Lung (tissue), 13 donors: ENCODE results near the gene FAM124A. TPM values are rescaled to one million over a fixed set of nuclear protein-coding genes. Genes with fewer than 3 reads are reported as not detected.

ENCODE experiments used
- ATAC-seq: fragments of 200-7000 bp; cut with Tn5 transposase; one replicate; pipeline ENCODE4 v1.9.1; 2020; ENCODE audit warnings: moderate number of reproducible peaks; ENCODE audit not compliant: insufficient read depth, low FRiP score
- DNase-seq, 3 donors: peaks; one replicate each; pipeline ENCODE4 v3.0.0-alpha.2; 2013 to 2017
- H3K27ac ChIP-seq, 2 donors: one replicate each; pipeline ENCODE4 v1.5.1; 2013; ENCODE audit warnings: mild to moderate bottlenecking in 2 of 2, moderate library complexity in 2 of 2, control low read depth in 1 of 2, inconsistent platforms in 1 of 2, low read depth in 1 of 2, low read length in 1 of 2
- H3K27me3 ChIP-seq, 3 donors: one replicate each; pipeline ENCODE4 v1.5.1; 2013; ENCODE audit warnings: low read length in 2 of 3; ENCODE audit not compliant: control insufficient read depth in 3 of 3, insufficient read depth in 3 of 3
- H3K36me3 ChIP-seq, 4 donors: one replicate each; pipeline ENCODE4 v1.5.1; 2013; ENCODE audit warnings: low read length in 4 of 4, mild to moderate bottlenecking in 1 of 4, moderate library complexity in 1 of 4; ENCODE audit not compliant: control insufficient read depth in 4 of 4, insufficient read depth in 4 of 4
- H3K4me1 ChIP-seq, 5 donors: one replicate each; pipeline ENCODE4 v1.5.1; 2013; ENCODE audit warnings: low read length in 5 of 5, mild to moderate bottlenecking in 2 of 5, moderate library complexity in 1 of 5; ENCODE audit not compliant: control insufficient read depth in 5 of 5, insufficient read depth in 5 of 5
- H3K4me3 ChIP-seq: one replicate; pipeline ENCODE4 v1.5.1; 2013; ENCODE audit warnings: mild to moderate bottlenecking, control low read depth, moderate library complexity
- H3K9ac ChIP-seq, 2 donors: one replicate each; pipeline ENCODE4 v1.5.1; 2013; ENCODE audit warnings: low read length in 2 of 2, control low read depth in 1 of 2; ENCODE audit not compliant: insufficient read depth in 1 of 2
- H3K9me3 ChIP-seq, 4 donors: one replicate each; pipeline ENCODE4 v1.5.1; 2013; ENCODE audit warnings: low read length in 3 of 4, mild to moderate bottlenecking in 1 of 4, moderate library complexity in 1 of 4; ENCODE audit not compliant: control insufficient read depth in 4 of 4, insufficient read depth in 3 of 4
- WGBS, 2 donors: extraction: QIAGEN DNeasy Blood & Tissue Kit; methylation state at CpG; one replicate each; pipeline ENCODE4 v1.1.7; 2013; 5-methylcytosine and 5-hydroxymethylcytosine counted together
- polyA plus RNA-seq, 2 donors: library from polyadenylated mRNA; stranded (reverse); fragments of 200-250 nt; gene quantifications; one replicate each; pipeline ENCODE4 v1.2.1, GENCODE V29; 2013
- small RNA-seq: library from RNA; depleted of rRNA; stranded (forward); fragments of <200 nt; gene quantifications from one replicate; pipeline ENCODE3, GENCODE V24; 2014; ENCODE audit warnings: low replicate concordance
- total RNA-seq, 2 donors: library from RNA; depleted of rRNA in 1 of 2; stranded (reverse); fragments of >200 nt in 1 of 2; gene quantifications; one replicate each; pipeline ENCODE4 v1.2.1, GENCODE V29; 2014 to 2021
- TF ChIP-seq, protein P1 (sequence below): IDR thresholded peaks from 2 replicates; pipeline ENCODE4 v1.5.1; 2012; ENCODE audit warnings: mild to moderate bottlenecking; ENCODE audit errors: control extremely low read depth, extremely low read depth
- donor health status: control.
- donor health status: control.
- donor health status: Bipolar disorder and iron deficiency.
- donor health status: healthy.
- donor health status: DM: yes; HTN: yes; CAD: no.

FAM124A gene
- total and polyA plus RNA-seq, 4 donors = 0.87 to 2.9 (median 1.7) TPM

DNA sequence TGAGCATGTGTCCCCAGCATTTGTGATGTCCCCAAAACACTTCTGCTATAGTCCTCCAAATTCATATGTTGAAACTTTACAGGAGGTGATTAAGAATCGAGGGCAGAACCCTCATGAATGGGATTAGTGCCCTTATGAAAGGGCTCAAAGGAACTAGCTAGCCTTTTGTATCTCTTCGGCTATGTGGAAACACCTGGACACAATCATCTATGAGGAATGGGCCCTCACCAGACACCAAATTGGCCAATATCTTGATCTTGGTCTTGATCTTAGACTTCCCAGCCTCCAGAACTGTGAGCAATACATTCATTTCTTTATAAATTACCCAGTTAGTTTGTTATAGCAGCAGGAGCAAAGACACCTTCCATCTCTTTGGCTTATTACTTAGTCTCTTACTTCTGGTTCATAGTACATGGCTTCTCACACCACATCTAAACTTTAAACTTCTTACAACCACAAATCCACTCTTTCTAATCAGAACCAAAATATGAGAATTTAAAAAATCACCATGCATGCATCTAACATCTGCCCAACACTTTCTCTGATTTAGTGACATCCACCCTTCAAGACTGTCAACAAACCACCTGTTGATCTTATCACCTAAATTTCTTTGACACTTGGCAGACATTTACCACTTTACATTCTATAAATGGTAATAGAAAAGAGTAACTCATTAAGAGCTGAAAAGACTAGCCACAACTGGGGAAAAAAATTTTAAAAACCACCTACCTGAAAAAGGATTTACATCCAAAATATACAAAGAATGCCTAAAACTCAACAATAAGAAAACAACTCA lies 110.6 kb downstream of the FAM124A start:
- Histone ChIP-seq H3K27ac (no peak overlapping the region), H3K9me3 (peaks cover 0 to 4% (median 0%) of the 10 kb centered on the region in 4 donors), H3K4me1 (no peaks in the 10 kb centered on the region), H3K4me3 (no peak overlapping the region), H3K27me3 (no peaks in the 10 kb centered on the region), H3K9ac (no peak overlapping the region), H3K36me3 (no peaks in the 10 kb centered on the region)
- TF ChIP-seq, protein P1, sequence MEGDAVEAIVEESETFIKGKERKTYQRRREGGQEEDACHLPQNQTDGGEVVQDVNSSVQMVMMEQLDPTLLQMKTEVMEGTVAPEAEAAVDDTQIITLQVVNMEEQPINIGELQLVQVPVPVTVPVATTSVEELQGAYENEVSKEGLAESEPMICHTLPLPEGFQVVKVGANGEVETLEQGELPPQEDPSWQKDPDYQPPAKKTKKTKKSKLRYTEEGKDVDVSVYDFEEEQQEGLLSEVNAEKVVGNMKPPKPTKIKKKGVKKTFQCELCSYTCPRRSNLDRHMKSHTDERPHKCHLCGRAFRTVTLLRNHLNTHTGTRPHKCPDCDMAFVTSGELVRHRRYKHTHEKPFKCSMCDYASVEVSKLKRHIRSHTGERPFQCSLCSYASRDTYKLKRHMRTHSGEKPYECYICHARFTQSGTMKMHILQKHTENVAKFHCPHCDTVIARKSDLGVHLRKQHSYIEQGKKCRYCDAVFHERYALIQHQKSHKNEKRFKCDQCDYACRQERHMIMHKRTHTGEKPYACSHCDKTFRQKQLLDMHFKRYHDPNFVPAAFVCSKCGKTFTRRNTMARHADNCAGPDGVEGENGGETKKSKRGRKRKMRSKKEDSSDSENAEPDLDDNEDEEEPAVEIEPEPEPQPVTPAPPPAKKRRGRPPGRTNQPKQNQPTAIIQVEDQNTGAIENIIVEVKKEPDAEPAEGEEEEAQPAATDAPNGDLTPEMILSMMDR = no peak
- 82 to 84% methylated on average over 2 of the region's 2 CpGs for WGBS, 2 donors
- ATAC-seq (no peak), DNase-seq (no peak)

DNA sequence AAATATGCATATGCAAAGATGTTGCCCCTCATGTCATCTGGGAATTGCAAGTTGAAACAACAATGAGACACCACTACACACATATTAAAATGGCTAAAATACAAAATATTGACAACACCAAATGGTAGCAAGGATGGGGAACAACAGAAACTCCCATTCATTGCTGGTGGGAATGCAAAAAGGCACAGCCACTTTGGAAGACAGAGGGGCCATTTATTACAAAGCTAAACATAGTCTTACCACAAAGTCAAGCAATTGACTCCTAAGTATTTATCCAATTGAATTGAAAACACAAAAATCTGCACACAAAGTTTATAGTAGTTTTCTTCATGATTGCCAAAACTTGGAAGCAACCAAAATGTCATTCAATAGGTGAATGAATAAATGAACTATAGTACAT lies 111.2 kb downstream of the FAM124A start:
- Histone ChIP-seq H3K36me3 (no peaks in the 10 kb centered on the region), H3K27ac (no peak overlapping the region), H3K9ac (no peak overlapping the region), H3K4me1 (no peaks in the 10 kb centered on the region), H3K9me3 (peaks cover 0 to 4% (median 0%) of the 10 kb centered on the region in 4 donors), H3K4me3 (no peak overlapping the region), H3K27me3 (no peaks in the 10 kb centered on the region)
- DNase-seq (no peak), ATAC-seq (no peak)
- TF ChIP-seq, protein P1 = no peak

DNA sequence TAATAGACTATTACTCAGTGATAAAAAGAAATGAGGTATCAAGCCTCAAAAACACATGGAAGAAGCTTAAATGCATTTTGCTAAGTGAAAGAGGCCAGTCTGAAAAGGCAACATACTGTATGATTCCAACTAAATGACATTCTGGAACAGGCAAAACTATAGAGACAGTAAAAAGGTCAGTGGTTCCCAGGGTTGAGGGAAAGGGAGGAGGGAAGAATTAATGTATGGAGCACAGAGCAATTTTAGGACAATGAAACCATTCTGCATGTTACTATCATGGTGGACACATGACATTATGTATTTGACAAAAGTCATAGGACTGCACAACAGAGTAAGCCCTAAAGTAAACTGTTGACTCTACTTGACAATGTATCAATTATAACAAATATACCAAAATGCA lies 111.6 kb downstream of the FAM124A start:
- Histone ChIP-seq H3K9me3 (peaks cover 0 to 4% (median 0%) of the 10 kb centered on the region in 4 donors), H3K27me3 (no peaks in the 10 kb centered on the region), H3K9ac (no peak overlapping the region), H3K27ac (no peak overlapping the region), H3K36me3 (no peaks in the 10 kb centered on the region), H3K4me3 (no peak overlapping the region), H3K4me1 (no peaks in the 10 kb centered on the region)
- DNase-seq (no peak), ATAC-seq (no peak)
- TF ChIP-seq, protein P1 = no peak

Small RNA genes lying within 50 kb of the gene (small RNA-seq; reads per million reads assigned to genes)
- gene PRELID3BP2 = not detected

Other genes starting within 250 kb of the FAM124A start
- gene C13orf42, start 111.1 kb upstream of the FAM124A start, total RNA-seq = under 1 TPM in 1 of 2 donors, not detected in 1; 0.23 TPM
- under 1 TPM in 1 of 2 donors, not detected in 1; 0.04 TPM for gene C13orf42, start 111.1 kb upstream of the FAM124A start, polyA plus RNA-seq
- gene SERPINE3, start 117.3 kb downstream of the FAM124A start, total RNA-seq = not detected
- gene SERPINE3, start 117.3 kb downstream of the FAM124A start, polyA plus RNA-seq = not detected
- 10 to 100 TPM; 31.7 to 57.7 TPM for gene INTS6, start 230.6 kb downstream of the FAM124A start, total RNA-seq
- gene INTS6, start 230.6 kb downstream of the FAM124A start, polyA plus RNA-seq = 10 to 100 TPM in 1 of 2 donors, 1 to 10 TPM in 1; 9.5 to 10.4 TPM